Activated CD4-positive, alpha-beta T cell treated with anti-CD3 and anti-CD28 coated beads for 48 hours (primary cell): ENCODE data around the gene PRIMA1.

Source experiments
- DNase-seq: peaks from one replicate; pipeline ENCODE4 v3.0.0-alpha.2; 2020

PRIMA1 gene

GRCh38 chr14:93727917-93728650, 60.2 kb downstream of the PRIMA1 start:
- DNase-seq: no peak

GRCh38 chr14:93727039-93727740, 61.1 kb downstream of the PRIMA1 start:
- no peak for DNase-seq

- DNase-seq: no peak
Observed at GRCh38 chr14:93725993-93726392, 62.3 kb downstream of the PRIMA1 start.

- no peak for DNase-seq
Observed at GRCh38 chr14:93725002-93725582, 63.2 kb downstream of the PRIMA1 start.

- DNase-seq: no peak
Observed at GRCh38 chr14:93723001-93723400, 65.3 kb downstream of the PRIMA1 start.

GRCh38 chr14:93720981-93721483, 67.3 kb downstream of the PRIMA1 start:
- no peak for DNase-seq

- DNase-seq: no peak
Observed at GRCh38 chr14:93720076-93720815, 68.0 kb downstream of the PRIMA1 start.

- no peak for DNase-seq
Observed at GRCh38 chr14:93719256-93719655, 69.0 kb downstream of the PRIMA1 start.

- no peak for DNase-seq
Observed at GRCh38 chr14:93717668-93718320, 70.5 kb downstream of the PRIMA1 start.

- no peak for DNase-seq
Observed at GRCh38 chr14:93716746-93717667, 71.3 kb downstream of the PRIMA1 start.

GRCh38 chr14:93716002-93716745, 72.1 kb downstream of the PRIMA1 start:
- DNase-seq: no peak

GRCh38 chr14:93715279-93715927, 72.9 kb downstream of the PRIMA1 start:
- DNase-seq: no peak

GRCh38 chr14:93714605-93715004, 73.7 kb downstream of the PRIMA1 start:
- DNase-seq: no peak

GRCh38 chr14:93713726-93714405, 74.4 kb downstream of the PRIMA1 start:
- no peak for DNase-seq

GRCh38 chr14:93712838-93713724, 75.2 kb downstream of the PRIMA1 start:
- DNase-seq: no peak

- DNase-seq: no peak
Observed at GRCh38 chr14:93712079-93712837, 76.0 kb downstream of the PRIMA1 start.

- DNase-seq: no peak
Observed at GRCh38 chr14:93709249-93709648, 79.0 kb downstream of the PRIMA1 start.

GRCh38 chr14:93708800-93709199, 79.5 kb downstream of the PRIMA1 start:
- DNase-seq: no peak
